PC-3 (cell line): ENCODE measurements around the gene CCNL1. TPM values are rescaled to one million over a fixed set of nuclear protein-coding genes. Genes with fewer than 3 reads are reported as not detected.

ENCODE experiments used
- ATAC-seq: fragments of 200-7000 bp; cut with Tn5 transposase; 2 replicates; pipeline ENCODE4 v1.9.1; 2020; ENCODE audit warnings: mild to moderate bottlenecking, moderate library complexity
- BruUV-seq: library from RNA; stranded (reverse); fragments of 400-500 nt; replicated peaks from 2 replicates; lab custom pipeline; 2021; lab: Mats Ljungman, UMichigan
- CTCF ChIA-PET: fragments of 300-600 bp; sonication (Branson Sonifier 250); formaldehyde crosslinking; loops from one replicate; lab custom pipeline; 2022; ENCODE audit warnings: antibody characterized with exemption; lab: Charles Lee
- POLR2A ChIA-PET: fragments of 300-600 bp; sonication (Branson Sonifier 250); formaldehyde crosslinking; loops from one replicate; lab custom pipeline; 2022; ENCODE audit warnings: antibody characterized with exemption; ENCODE audit not compliant: unreplicated experiment; lab: Charles Lee
- DNase-seq: peaks from one replicate; pipeline ENCODE4 v3.0.0-alpha.2; 2015
- H2AFZ ChIP-seq: fragments of 300-600 bp; sonication (generic); 2 replicates; pipeline ENCODE4 v1.6.0; 2016; ENCODE audit warnings: antibody characterized with exemption, low read length
- H3F3A ChIP-seq: fragments of 300-600 bp; sonication (generic); one replicate; pipeline ENCODE4 v1.6.0; 2017; ENCODE audit warnings: antibody characterized with exemption, low read length, control low read depth, mild to moderate bottlenecking; ENCODE audit not compliant: unreplicated experiment
- H3K27ac ChIP-seq: fragments of 300-600 bp; sonication (generic); 2 replicates; pipeline ENCODE4 v1.5.1; 2016; ENCODE audit warnings: mild to moderate bottlenecking, low read length
- H3K27me3 ChIP-seq: fragments of 300-600 bp; sonication (generic); 2 replicates; pipeline ENCODE4 v1.6.1; 2016; ENCODE audit warnings: low read length, mixed read lengths
- H3K36me3 ChIP-seq: fragments of 300-600 bp; sonication (generic); 2 replicates; pipeline ENCODE4 v1.6.1; 2016; ENCODE audit warnings: low read depth, mixed run types, low read length, mixed read lengths
- H3K4me1 ChIP-seq: fragments of 300-600 bp; sonication (generic); 2 replicates; pipeline ENCODE4 v1.5.1; 2016; ENCODE audit warnings: low read length; ENCODE audit not compliant: insufficient read depth
- H3K4me2 ChIP-seq: fragments of 300-600 bp; sonication (generic); 2 replicates; pipeline ENCODE4 v1.6.0; 2016; ENCODE audit warnings: low read length
- H3K4me3 ChIP-seq: fragments of 300-600 bp; sonication (generic); 2 replicates; pipeline ENCODE4 v1.5.1; 2016; ENCODE audit warnings: mild to moderate bottlenecking, low read length, mixed read lengths
- H3K79me2 ChIP-seq: fragments of 300-600 bp; sonication (generic); 2 replicates; pipeline ENCODE4 v1.6.1; 2017; ENCODE audit warnings: low read length, mixed read lengths
- H3K9ac ChIP-seq: fragments of 300-600 bp; sonication (generic); 2 replicates; pipeline ENCODE4 v1.6.0; 2016; ENCODE audit warnings: mild to moderate bottlenecking, low read length
- H3K9me2 ChIP-seq: fragments of 300-600 bp; sonication (generic); replicated peaks from 2 replicates; pipeline ENCODE4 v1.6.1; 2016; ENCODE audit warnings: mixed run types, low read length, mixed read lengths
- H3K9me3 ChIP-seq: fragments of 300-600 bp; sonication (generic); 2 replicates; pipeline ENCODE4 v1.6.1; 2016; ENCODE audit warnings: low read length, mixed read lengths
- H4K20me1 ChIP-seq: fragments of 300-600 bp; sonication (generic); 2 replicates; pipeline ENCODE4 v1.6.1; 2016; ENCODE audit warnings: low read length, mixed read lengths
- CTCF ChIP-seq: fragments of 300-600 bp; sonication (generic); conservative IDR thresholded peaks from 2 replicates; pipeline ENCODE4 v1.5.1; 2017; ENCODE audit warnings: antibody characterized with exemption, low read depth, mild to moderate bottlenecking, low read length
- EZH2 ChIP-seq: fragments of 300-600 bp; sonication (generic); IDR thresholded peaks from one replicate; pipeline ENCODE4 v1.6.1; 2017; ENCODE audit warnings: antibody characterized with exemption, mild to moderate bottlenecking, low read length; ENCODE audit not compliant: unreplicated experiment
- EZH2phosphoT487 ChIP-seq: fragments of 300-600 bp; sonication (generic); IDR thresholded peaks from 2 replicates; pipeline ENCODE4 v1.6.1; 2018; ENCODE audit warnings: mild to moderate bottlenecking, antibody characterized with exemption, low read length, borderline replicate concordance
- intact Hi-C: fragments of 100-400 bp; cut with micrococcal nuclease; formaldehyde crosslinking; loops from 2 replicates; pipeline ENCODE4 v1.9.0; 2023
- total RNA-seq: library from RNA; depleted of rRNA; stranded (reverse); fragments of >200 nt; gene quantifications from 2 replicates; pipeline ENCODE4 v1.2.3, GENCODE V29; 2014

CCNL1 gene
- total RNA-seq, 1 experiment from 2014 or later: 231 TPM

GRCh38 chr3:157130467-157131251, 29.3 kb downstream of the CCNL1 start:
- Histone ChIP-seq H3K27me3 (no peaks in the 10 kb centered on the region), H3K79me2 (no peaks in the 10 kb centered on the region), H3K9ac (peak overlapping the region; percentile 95), H3F3A (peaks cover 15% of the 10 kb centered on the region), H3K27ac (peak overlapping the region; percentile 99), H3K9me2 (no peaks in the 10 kb centered on the region), H3K36me3 (no peaks in the 10 kb centered on the region), H3K9me3 (no peaks in the 10 kb centered on the region), H2AFZ (peak overlapping the region; percentile 68), H3K4me3 (peak overlapping the region; percentile 33; the same call in 1 of the 2 replicates), H3K4me1 (peaks cover 98% of the 10 kb centered on the region), H3K4me2 (peak overlapping the region; percentile 70), H4K20me1 (no peaks in the 10 kb centered on the region)
- peak; percentile 76 for TF ChIP-seq CTCF
- no peak for TF ChIP-seq EZH2
- no peak for TF ChIP-seq EZH2phosphoT487
- BruUV-seq: no TSS peak
- intact Hi-C loops: loop anchor here (1.0 to 2.0 kb wide), 6 partner anchors 42 to 456 kb away; partner anchors contain the start of gene TIPARP
- ATAC-seq (peak; percentile 49), DNase-seq (peak; percentile 95)
- POLR2A ChIA-PET: interaction anchor here (0.6 to 1.3 kb wide), 5 partner anchors 24 to 266 kb away, joined by 3 to 7 read pairs (median 3); no protein-coding TSS in a partner anchor
- CTCF ChIA-PET: interaction anchor here (0.6 to 1.9 kb wide), 7 partner anchors 42 to 1087 kb away, joined by 3 to 7 read pairs (median 4); no protein-coding TSS in a partner anchor

- Histone ChIP-seq H3K27ac (peak overlapping the region; percentile 99), H4K20me1 (no peaks in the 10 kb centered on the region), H2AFZ (peak overlapping the region; percentile 68), H3K9ac (peak overlapping the region; percentile 95), H3K9me2 (no peaks in the 10 kb centered on the region), H3K9me3 (no peaks in the 10 kb centered on the region), H3K4me2 (peak overlapping the region; percentile 70), H3K36me3 (no peaks in the 10 kb centered on the region), H3K27me3 (no peaks in the 10 kb centered on the region), H3K4me3 (peak overlapping the region; percentile 33; the same call in 1 of the 2 replicates), H3K79me2 (no peaks in the 10 kb centered on the region), H3K4me1 (peaks cover 98% of the 10 kb centered on the region), H3F3A (peaks cover 15% of the 10 kb centered on the region)
- TF ChIP-seq EZH2 (no peak), EZH2phosphoT487 (no peak), CTCF (no peak)
- ATAC-seq: peak; percentile 31
- DNase-seq: peak; percentile 63
- BruUV-seq: TSS peak; percentile 79
- CTCF ChIA-PET: interaction anchor here (0.6 to 1.6 kb wide), 6 partner anchors 36 to 1086 kb away, joined by 4 to 7 read pairs (median 4); no protein-coding TSS in a partner anchor
- POLR2A ChIA-PET: interaction anchor here (0.6 to 1.3 kb wide), 5 partner anchors 24 to 267 kb away, joined by 3 to 7 read pairs (median 3); no protein-coding TSS in a partner anchor
- intact Hi-C loops: loop anchor here (1.0 to 2.0 kb wide), 5 partner anchors 42 to 456 kb away; partner anchors contain the start of gene TIPARP
Measured at GRCh38 chr3:157129803-157130466, 30.0 kb downstream of the CCNL1 start.
